Measurements from ENCODE around the gene PPAN.

The PPAN gene

GRCh38 chr19:10092648-10093294 is 13.4 kb upstream of the PPAN start:
- no peak for DNase-seq

DNA sequence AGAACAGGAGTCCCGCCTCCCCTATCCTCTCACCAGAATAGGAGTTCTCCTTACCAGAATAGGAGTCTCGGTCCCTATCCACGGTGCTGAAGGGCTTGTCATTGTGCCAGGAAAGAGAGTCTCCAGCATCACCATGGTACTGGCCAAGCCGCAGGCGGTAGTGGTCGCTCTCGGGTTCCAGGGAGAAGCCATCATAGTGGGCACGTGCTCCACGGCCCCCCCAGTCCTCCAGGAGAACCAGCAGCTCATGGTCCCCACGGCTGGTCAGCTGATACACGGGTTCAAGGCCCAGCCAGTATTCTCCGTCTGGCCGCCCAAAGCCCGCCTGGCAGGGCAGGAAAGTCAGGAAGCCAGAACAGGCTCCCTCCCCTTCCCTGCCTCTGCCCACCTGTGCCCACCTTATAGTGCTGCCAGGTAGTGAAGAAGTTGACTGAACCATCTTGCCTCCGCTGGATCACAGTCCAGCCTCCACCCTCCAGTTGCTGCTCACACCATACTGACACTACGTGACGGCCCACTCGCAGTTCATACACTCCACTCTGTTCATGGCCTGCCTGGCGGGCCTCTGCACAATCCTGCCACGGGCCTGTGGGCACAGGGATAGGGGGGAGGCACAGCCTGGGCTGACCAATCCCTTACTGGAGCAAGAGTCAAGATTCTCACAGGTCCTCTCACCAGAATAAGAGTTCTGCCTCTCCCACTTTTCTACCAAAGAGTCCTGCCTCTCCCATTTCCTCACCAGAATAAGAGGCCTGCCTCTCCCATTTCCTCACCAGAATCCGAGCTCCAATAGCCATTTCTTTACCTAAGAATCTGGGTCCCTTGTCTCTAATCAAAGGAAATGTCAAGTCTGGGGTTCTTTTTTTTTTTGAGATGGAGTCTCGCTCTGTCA is 12.6 kb upstream of the PPAN start:
- no peak for DNase-seq

- DNase-seq = no peak
Observed at GRCh38 chr19:10095622-10095947, 10.6 kb upstream of the PPAN start.

DNA sequence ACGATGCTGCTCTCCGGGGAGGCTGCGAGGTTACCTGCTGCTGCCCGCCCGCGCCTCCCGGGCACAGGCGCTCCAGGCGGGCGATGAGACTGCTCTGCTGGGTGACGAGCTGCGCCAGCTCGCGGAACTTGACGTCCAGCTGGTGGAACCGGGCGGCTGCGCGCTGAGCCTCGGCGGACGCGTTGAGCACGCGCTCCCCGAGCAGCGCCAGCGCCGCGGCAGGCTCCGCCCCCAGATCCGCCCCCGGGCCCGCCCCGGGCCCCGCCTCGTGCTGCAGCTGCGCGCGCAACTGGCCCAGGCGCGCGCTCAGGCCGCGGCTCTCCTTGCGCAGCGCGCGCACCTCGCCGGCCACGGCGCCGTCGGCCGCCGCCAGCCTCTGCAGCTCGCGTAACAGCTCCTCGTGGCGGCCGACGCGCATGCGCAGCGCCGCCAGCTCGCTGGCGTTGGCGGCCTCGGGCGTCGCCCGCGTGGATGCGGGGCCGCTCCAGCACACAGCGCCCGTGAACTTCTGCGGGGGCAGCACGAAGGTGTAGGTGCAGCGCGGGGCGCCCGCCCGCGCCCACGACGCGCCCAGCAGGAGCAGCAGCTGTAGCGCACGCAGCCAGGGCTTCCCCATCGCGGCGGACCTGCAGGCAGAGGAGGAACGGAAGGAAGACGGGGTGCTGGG is 10.1 kb upstream of the PPAN start:
- peak; percentile 89 for DNase-seq

DNA sequence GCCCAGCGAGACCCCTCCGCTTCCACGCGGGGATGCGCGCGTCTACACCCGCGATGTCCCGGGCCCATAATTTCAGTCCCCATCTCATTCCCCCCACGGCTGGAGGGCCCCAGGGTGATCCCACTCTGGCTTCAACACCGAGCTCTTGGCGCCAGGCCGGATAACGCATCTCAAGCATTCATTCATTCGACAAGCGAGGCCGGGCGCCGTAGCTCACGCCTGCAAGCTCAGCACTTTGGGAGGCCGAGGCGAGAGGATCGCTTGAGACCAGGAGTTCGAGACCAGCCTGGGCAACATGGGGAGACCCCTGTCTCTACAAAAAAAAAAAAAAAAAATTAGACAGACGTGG is 9.6 kb upstream of the PPAN start:
- DNase-seq = no peak

DNA sequence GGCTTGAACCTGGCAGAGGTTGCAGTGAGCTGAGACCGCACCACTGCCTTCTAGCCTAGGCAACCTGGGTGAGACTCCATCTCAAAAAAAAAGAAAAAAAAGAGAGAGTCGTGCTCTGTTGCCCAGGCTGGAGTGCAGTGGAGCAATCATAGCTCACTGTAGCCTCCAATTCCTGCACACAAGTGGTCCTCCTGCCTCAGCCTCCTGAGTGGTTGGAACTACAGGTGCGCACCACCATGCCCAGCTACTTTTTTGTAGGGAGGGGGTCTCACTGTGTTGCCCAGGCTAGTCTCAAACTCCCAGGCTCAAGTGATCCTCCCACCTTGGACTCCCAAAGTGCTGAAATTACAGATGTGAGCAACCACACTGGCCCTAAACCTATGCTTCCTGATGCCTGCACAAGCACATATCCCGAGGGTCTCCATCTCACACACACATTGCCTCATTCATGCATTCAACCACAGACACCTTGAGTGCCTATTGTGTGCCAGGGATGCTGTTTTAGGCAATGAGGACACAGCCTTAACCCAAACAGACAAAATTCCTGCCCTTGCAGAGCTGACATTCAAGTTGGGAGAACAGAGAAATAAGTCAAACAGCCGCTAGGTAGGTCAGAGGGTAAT is 5.9 kb upstream of the PPAN start:
- no peak for DNase-seq

- peak; percentile 80 for DNase-seq
Observed at GRCh38 chr19:10102787-10103236, 3.4 kb upstream of the PPAN start.

GRCh38 chr19:10104130-10104513 is 2.0 kb upstream of the PPAN start:
- peak; percentile 81 for DNase-seq

GRCh38 chr19:10104665-10105508 is 1.3 kb upstream of the PPAN start:
- DNase-seq = peak; percentile 85

GRCh38 chr19:10105509-10106099 is 558 bp upstream of the PPAN start:
- DNase-seq = peak; percentile 74

GRCh38 chr19:10107254-10107653 is 1.1 kb downstream of the PPAN start:
- DNase-seq = no peak

- DNase-seq = no peak
Observed at GRCh38 chr19:10107817-10108367, 1.7 kb downstream of the PPAN start.

GRCh38 chr19:10109528-10109927 is 3.4 kb downstream of the PPAN start:
- DNase-seq = no peak

- no peak for DNase-seq
Observed at GRCh38 chr19:10110076-10110971, 4.2 kb downstream of the PPAN start.

- DNase-seq = no peak
Observed at GRCh38 chr19:10110972-10111317, 4.8 kb downstream of the PPAN start.

GRCh38 chr19:10111405-10111811 is 5.2 kb downstream of the PPAN start, which contains the start of gene P2RY11:
Gene P2RY11, plus strand, starts transcription at chr19:10111693. Its CDS starts 29 bp downstream, at chr19:10111722.
- no peak for DNase-seq

DNA sequence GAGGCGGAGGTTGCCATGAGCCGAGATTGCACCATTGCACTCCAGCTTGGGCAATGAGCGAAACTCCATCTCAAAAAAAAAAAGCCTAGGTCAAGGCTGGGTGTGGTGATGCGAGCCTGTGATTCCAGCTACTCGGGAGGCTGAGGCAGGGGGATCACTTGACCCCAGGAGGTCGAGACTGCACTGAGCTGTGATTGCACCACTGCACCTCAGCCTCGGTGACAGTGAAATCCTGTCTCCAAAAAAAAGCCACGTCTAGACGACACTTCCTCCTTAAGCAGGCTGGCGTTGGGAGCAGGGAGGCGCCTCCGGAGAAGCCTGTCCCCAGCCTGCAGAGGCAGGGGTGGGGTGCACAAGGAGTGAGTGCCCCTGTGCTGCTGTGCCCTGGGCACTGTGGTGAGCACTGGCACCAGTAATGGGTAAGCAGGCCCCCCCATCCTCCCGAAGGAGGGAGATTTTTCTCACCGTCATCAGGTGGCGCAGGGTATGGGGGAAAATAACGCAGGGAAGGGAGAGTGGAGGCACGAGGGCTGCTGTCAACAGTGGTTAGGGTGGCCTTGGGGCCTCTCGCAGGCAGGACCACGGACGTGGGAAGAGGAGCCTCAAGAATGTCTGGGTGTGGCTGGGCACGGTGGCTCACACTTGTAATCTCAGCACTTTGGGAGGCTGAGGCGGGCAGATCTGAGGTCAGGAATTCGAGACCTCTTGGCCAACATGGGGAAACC is 6.0 kb downstream of the PPAN start:
- no peak for DNase-seq

GRCh38 chr19:10112895-10113591 is 6.9 kb downstream of the PPAN start:
- peak; percentile 67 for DNase-seq

GRCh38 chr19:10113592-10113963 is 7.4 kb downstream of the PPAN start:
- no peak for DNase-seq

Measured in OCI-M1 (cell line).